ENCODE data around the gene CPVL. TPM values are rescaled to one million over a fixed set of nuclear protein-coding genes. Genes with fewer than 3 reads are reported as not detected.

The CPVL gene
- total RNA-seq, 2 experiments from 2014 or later, result not detected

- intact Hi-C loops (cut with micrococcal nuclease; ENCODE audit: unreplicated experiment), result no loop called here
- Histone ChIP-seq H3K36me3 (ENCODE audit: insufficient read depth, low read length) (no peaks in the 10 kb centered on the region), H3K9me2 (ENCODE audit: insufficient read depth, low read length) (no peaks in the 10 kb centered on the region), H4K20me1 (ENCODE audit: insufficient read depth, low read length) (no peaks in the 10 kb centered on the region), H3K4me3 (ENCODE audit: low read depth, low read length, poor library complexity, severe bottlenecking) (no peak overlapping the region), H3K9me3 (ENCODE audit: low read length) (no peaks in the 10 kb centered on the region), H3K4me1 (ENCODE audit: insufficient read depth, low read length, poor library complexity, severe bottlenecking) (no peaks in the 10 kb centered on the region), H2AFZ (ENCODE audit: low read length) (no peak overlapping the region), H3K4me2 (ENCODE audit: low read length) (no peak overlapping the region), H3K79me2 (ENCODE audit: insufficient read depth, low read depth, low read length) (no peaks in the 10 kb centered on the region), H3K27ac (ENCODE audit: low read depth, low read length, poor library complexity, severe bottlenecking) (no peak overlapping the region)
- BruUV-seq (replicated peaks), result no TSS peak
- CTCF ChIA-PET (ENCODE audit: unreplicated experiment), result no interaction called here
- no peak for TF ChIP-seq EZH2phosphoT487 (IDR thresholded peaks at IDR 0.05; ENCODE audit: borderline replicate concordance, low read depth, low read length)
- TF ChIP-seq CTCF (conservative IDR thresholded peaks at IDR 0.05; ENCODE audit: low read length), result no peak
- DNase-seq (ENCODE audit: low spot score), result no peak
- POLR2A ChIA-PET, result interaction anchor here (0.6 kb wide), 1 partner anchor 1547 kb away, joined by 3 read pairs; no protein-coding TSS in a partner anchor
Measured at GRCh38 chr7:29138588-29138987, 7.7 kb downstream of the CPVL start.

- no peaks in the 10 kb centered on the region for H3K9me3 ChIP-seq (ENCODE audit: low read length)
- POLR2A ChIA-PET, result no interaction called here
- no peak for DNase-seq (ENCODE audit: low spot score)
- no TSS peak for BruUV-seq (replicated peaks)
- H2AFZ ChIP-seq (ENCODE audit: low read length), result no peak overlapping the region
- H3K9me2 ChIP-seq (ENCODE audit: insufficient read depth, low read length), result no peaks in the 10 kb centered on the region
- intact Hi-C loops (cut with micrococcal nuclease; ENCODE audit: unreplicated experiment), result no loop called here
- no peaks in the 10 kb centered on the region for H4K20me1 ChIP-seq (ENCODE audit: insufficient read depth, low read length)
- H3K4me2 ChIP-seq (ENCODE audit: low read length), result no peak overlapping the region
- no peaks in the 10 kb centered on the region for H3K79me2 ChIP-seq (ENCODE audit: insufficient read depth, low read depth, low read length)
- H3K4me3 ChIP-seq (ENCODE audit: low read depth, low read length, poor library complexity, severe bottlenecking), result no peak overlapping the region
- H3K4me1 ChIP-seq (ENCODE audit: insufficient read depth, low read length, poor library complexity, severe bottlenecking), result no peaks in the 10 kb centered on the region
- H3K27ac ChIP-seq (ENCODE audit: low read depth, low read length, poor library complexity, severe bottlenecking), result no peak overlapping the region
- no peak for TF ChIP-seq EZH2phosphoT487 (IDR thresholded peaks at IDR 0.05; ENCODE audit: borderline replicate concordance, low read depth, low read length)
- no peak for TF ChIP-seq CTCF (conservative IDR thresholded peaks at IDR 0.05; ENCODE audit: low read length)
- H3K36me3 ChIP-seq (ENCODE audit: insufficient read depth, low read length), result no peaks in the 10 kb centered on the region
- CTCF ChIA-PET (ENCODE audit: unreplicated experiment), result no interaction called here
Measured at GRCh38 chr7:29135846-29136245, 10.5 kb downstream of the CPVL start.

- H3K9me2 ChIP-seq (ENCODE audit: insufficient read depth, low read length), result no peaks in the 10 kb centered on the region
- no peak overlapping the region for H3K4me2 ChIP-seq (ENCODE audit: low read length)
- no TSS peak for BruUV-seq (replicated peaks)
- no peak overlapping the region for H3K4me3 ChIP-seq (ENCODE audit: low read depth, low read length, poor library complexity, severe bottlenecking)
- H3K9me3 ChIP-seq (ENCODE audit: low read length), result no peaks in the 10 kb centered on the region
- DNase-seq (ENCODE audit: low spot score), result no peak
- no peaks in the 10 kb centered on the region for H3K79me2 ChIP-seq (ENCODE audit: insufficient read depth, low read depth, low read length)
- no peaks in the 10 kb centered on the region for H4K20me1 ChIP-seq (ENCODE audit: insufficient read depth, low read length)
- no peaks in the 10 kb centered on the region for H3K36me3 ChIP-seq (ENCODE audit: insufficient read depth, low read length)
- no peak overlapping the region for H3K27ac ChIP-seq (ENCODE audit: low read depth, low read length, poor library complexity, severe bottlenecking)
- intact Hi-C loops (cut with micrococcal nuclease; ENCODE audit: unreplicated experiment), result no loop called here
- CTCF ChIA-PET (ENCODE audit: unreplicated experiment), result no interaction called here
- H3K4me1 ChIP-seq (ENCODE audit: insufficient read depth, low read length, poor library complexity, severe bottlenecking), result no peaks in the 10 kb centered on the region
- TF ChIP-seq EZH2phosphoT487 (IDR thresholded peaks at IDR 0.05; ENCODE audit: borderline replicate concordance, low read depth, low read length), result no peak
- no peak for TF ChIP-seq CTCF (conservative IDR thresholded peaks at IDR 0.05; ENCODE audit: low read length)
- H2AFZ ChIP-seq (ENCODE audit: low read length), result no peak overlapping the region
- POLR2A ChIA-PET, result no interaction called here
Measured at GRCh38 chr7:29132980-29133379, 13.4 kb downstream of the CPVL start.
